ENCODE measurements around the gene LIN37. TPM values are rescaled to one million over a fixed set of nuclear protein-coding genes. Genes with fewer than 3 reads are reported as not detected.
"Not testable (repeated sequence)": the region's sequence is repeated elsewhere in the genome, so short reads cannot be mapped to it uniquely, and the experiment has no call there.

LIN37 gene
- total RNA-seq, 2 donors from 2014 or later: 5.1 to 7.5 TPM

DNA sequence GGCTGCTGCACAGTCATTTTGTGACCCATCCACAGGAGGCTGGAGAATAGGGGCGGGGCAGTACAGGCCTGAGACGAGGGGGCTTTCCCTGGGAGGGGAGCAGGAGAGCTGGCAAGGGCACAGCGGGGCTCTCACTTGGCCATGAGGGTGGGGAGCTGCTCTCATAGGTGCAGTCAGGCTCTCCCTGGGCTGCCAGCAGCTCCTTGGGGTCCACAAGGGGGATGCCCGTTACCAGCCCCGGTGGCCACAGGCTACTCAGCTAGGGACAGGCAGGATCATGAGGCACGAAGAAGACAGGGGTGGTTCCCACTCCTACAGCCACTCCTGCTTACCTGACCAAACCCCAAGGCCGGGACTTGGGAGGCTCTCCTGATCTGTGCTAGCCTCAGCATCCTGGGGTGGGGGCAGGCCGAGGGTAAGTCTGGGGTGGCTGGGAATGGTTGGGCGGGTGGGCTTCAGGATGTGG, 43.5 kb downstream of the LIN37 start:
- H3K27me3 ChIP-seq: no peaks in the 10 kb centered on the region
- H3K9ac ChIP-seq (ENCODE audit: low read depth in 2 of 2, low read length in 2 of 2): no peak overlapping the region
- TF ChIP-seq, protein P1, sequence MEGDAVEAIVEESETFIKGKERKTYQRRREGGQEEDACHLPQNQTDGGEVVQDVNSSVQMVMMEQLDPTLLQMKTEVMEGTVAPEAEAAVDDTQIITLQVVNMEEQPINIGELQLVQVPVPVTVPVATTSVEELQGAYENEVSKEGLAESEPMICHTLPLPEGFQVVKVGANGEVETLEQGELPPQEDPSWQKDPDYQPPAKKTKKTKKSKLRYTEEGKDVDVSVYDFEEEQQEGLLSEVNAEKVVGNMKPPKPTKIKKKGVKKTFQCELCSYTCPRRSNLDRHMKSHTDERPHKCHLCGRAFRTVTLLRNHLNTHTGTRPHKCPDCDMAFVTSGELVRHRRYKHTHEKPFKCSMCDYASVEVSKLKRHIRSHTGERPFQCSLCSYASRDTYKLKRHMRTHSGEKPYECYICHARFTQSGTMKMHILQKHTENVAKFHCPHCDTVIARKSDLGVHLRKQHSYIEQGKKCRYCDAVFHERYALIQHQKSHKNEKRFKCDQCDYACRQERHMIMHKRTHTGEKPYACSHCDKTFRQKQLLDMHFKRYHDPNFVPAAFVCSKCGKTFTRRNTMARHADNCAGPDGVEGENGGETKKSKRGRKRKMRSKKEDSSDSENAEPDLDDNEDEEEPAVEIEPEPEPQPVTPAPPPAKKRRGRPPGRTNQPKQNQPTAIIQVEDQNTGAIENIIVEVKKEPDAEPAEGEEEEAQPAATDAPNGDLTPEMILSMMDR (IDR thresholded peaks at IDR 0.05): no peak
- H3K27ac ChIP-seq: no peak overlapping the region
- DNase-seq: no peak
- no peaks in the 10 kb centered on the region for H3K4me1 ChIP-seq
- intact Hi-C loops (cut with DNase I): no loop called here
- no peaks in the 10 kb centered on the region for H3K9me3 ChIP-seq
- no peaks in the 10 kb centered on the region for H3K36me3 ChIP-seq
- H3K4me3 ChIP-seq: no peak overlapping the region

DNA sequence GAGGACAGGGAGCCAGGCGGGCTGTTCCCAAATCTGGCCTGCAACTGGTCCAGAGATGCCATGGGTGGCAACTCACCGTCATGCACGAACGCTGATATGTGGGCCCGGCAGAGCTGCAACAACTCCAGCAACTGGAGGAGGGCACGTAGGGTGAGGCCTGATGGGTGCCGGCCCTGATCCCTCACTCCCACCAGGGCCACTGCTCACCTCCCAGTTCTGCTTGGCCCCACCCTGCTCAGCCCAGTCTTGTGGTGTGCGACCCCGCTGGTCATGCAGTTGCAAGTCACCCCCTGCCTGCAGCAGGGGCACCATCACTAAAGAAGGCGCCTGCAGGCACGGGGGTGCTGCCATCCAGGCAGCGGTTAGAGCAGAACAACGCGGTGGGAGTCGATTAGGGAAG, 43.9 kb downstream of the LIN37 start:
- H3K27me3 ChIP-seq: no peaks in the 10 kb centered on the region
- no peaks in the 10 kb centered on the region for H3K4me1 ChIP-seq
- TF ChIP-seq, protein P1 (IDR thresholded peaks at IDR 0.05): no peak
- intact Hi-C loops (cut with DNase I): no loop called here
- H3K36me3 ChIP-seq: no peaks in the 10 kb centered on the region
- no peak for DNase-seq
- H3K27ac ChIP-seq: no peak overlapping the region
- H3K9ac ChIP-seq (ENCODE audit: low read depth in 2 of 2, low read length in 2 of 2): no peak overlapping the region
- no peaks in the 10 kb centered on the region for H3K9me3 ChIP-seq
- no peak overlapping the region for H3K4me3 ChIP-seq

DNA sequence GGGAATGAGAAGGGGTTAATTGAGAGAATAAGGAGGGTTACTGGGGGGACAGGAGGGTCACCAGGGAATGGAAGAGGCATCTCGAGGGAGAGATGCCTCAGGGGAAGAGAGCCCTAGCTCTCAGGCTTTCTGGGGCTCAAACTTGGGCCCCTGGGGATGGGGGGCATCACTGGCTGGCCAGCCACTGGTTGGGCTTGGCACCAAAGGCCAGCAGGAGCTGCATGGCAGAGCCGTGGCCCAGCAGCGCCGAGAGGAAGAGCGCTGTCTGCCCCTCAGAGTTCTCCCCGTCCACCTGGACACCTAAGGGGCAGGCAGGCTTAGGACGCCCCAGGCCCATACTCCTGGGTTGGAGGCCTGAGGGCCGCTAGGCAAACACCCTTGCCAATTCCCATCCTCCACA, 44.5 kb downstream of the LIN37 start:
- H3K27ac ChIP-seq: no peak overlapping the region
- no peaks in the 10 kb centered on the region for H3K36me3 ChIP-seq
- peaks cover 3% of the 10 kb centered on the region for H3K27me3 ChIP-seq
- H3K4me1 ChIP-seq: no peaks in the 10 kb centered on the region
- TF ChIP-seq, protein P1 (IDR thresholded peaks at IDR 0.05): no peak
- no peak overlapping the region for H3K9ac ChIP-seq (ENCODE audit: low read depth in 2 of 2, low read length in 2 of 2)
- no peak overlapping the region for H3K4me3 ChIP-seq
- intact Hi-C loops (cut with DNase I): no loop called here
- no peaks in the 10 kb centered on the region for H3K9me3 ChIP-seq
- no peak for DNase-seq

DNA sequence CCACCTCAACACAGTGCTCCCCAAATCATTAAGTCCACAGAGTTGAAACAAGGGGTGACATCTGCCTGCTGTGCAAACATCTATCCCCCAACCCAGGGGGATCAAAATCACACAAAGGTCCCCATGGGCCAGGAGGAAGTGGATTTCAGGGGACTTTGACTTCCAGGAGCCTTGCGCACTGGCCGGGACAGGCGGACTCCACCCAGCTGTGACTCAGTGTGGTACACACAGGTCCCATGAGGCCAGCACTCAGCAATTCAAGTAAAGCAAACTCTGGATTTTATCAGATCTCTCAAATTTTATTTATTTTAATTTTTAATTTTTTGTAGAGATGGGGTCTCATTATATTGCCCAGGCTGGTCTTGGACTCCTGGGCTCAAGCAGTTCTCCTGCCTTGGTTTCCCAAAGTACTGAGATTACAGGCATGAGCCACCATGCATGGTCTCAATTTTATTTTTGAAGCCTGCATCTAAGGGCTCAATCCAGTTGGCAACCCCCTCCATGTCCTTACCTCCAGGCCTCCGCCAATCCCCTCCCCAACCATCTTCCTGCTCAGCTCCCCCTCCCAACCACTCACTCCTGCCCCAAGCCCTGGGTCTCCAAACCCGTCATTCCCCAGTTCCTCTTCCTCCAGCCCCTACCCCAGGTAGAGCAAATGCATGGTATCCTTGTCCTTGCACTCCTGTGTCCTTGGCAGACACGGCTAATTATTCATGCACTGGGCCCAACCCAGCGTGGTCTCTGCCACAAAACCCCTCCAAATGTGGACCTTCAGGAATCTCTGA, 45.2 kb downstream of the LIN37 start:
- Histone ChIP-seq H3K4me3 (no peak overlapping the region), H3K9ac (ENCODE audit: low read depth in 2 of 2, low read length in 2 of 2) (no peak overlapping the region), H3K27ac (no peak overlapping the region), H3K4me1 (no peaks in the 10 kb centered on the region), H3K27me3 (peaks cover 4% of the 10 kb centered on the region), H3K9me3 (no peaks in the 10 kb centered on the region), H3K36me3 (no peaks in the 10 kb centered on the region)
- intact Hi-C loops (cut with DNase I): no loop called here
- no peak for DNase-seq
- TF ChIP-seq, protein P1 (IDR thresholded peaks at IDR 0.05): no peak

DNA sequence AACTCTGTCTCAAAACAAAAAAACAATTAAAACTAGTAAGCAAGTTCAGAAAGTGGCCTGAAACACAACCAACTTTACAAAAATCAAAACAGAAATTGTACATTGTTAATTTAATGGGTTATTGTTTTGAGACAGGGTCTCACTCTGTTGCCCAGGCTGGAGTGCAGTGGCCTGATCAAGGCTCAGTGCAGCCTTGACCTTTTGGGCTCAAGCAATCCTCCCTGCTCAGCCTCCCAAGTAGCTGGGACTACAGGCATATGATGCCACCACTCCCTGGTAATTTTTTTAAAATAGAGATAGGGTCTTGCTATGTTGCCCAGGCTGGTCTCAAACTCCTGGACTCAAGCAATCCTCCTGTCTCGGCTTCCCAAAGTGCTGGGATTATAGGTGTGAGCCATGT, 47.2 kb downstream of the LIN37 start:
- H3K4me1 ChIP-seq; H3K27me3 ChIP-seq; H3K27ac ChIP-seq; intact Hi-C loops (cut with DNase I); H3K36me3 ChIP-seq; H3K9me3 ChIP-seq; H3K4me3 ChIP-seq; DNase-seq; H3K9ac ChIP-seq (ENCODE audit: low read depth in 2 of 2, low read length in 2 of 2): not testable (repeated sequence)
